ENCODE results near the gene MPIG6B.

MPIG6B gene

DNA sequence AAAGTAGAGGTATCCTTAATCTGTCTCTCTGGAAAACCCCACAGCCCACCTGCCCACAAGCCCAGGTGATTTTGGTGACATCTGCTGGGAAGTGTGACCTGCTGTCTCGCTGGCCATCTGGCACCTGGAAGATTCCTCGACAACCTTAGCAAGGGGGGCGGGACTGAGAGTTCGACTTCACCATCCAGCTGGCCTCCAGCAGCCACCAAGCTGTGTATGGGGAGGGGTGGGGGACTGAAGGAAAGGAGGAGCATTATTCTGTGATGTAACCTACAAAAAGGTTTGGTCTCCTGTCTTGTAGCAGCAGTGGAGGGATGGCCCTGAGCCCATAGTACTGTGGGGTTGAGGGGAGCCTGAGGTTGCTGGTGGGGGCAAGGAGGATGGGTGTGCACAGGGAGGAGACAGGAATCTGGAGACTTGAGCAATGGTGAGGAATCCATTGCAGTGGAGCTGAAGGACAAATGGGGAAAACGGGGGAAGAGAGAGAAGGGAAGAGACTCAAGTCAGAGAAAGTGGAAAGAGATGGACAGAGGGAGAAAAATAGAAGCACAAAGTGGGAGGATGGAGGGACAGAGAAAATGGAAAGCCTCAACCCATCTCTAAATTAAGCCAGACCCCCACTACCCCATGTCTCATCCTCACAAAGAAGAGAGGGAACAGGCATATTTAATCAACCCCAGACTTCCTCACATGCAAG is 12.5 kb upstream of the MPIG6B start:
- H3K36me3 ChIP-seq = no peaks in the 10 kb centered on the region
- no peak overlapping the region for H3K9ac ChIP-seq
- no peaks in the 10 kb centered on the region for H3K9me3 ChIP-seq
- H4K20me1 ChIP-seq = no peaks in the 10 kb centered on the region
- no peak for TF ChIP-seq Cebpa-rat (IDR thresholded peaks at IDR 0.05)
- H3K27me3 ChIP-seq = no peaks in the 10 kb centered on the region
- H3K4me1 ChIP-seq = peaks cover 85% of the 10 kb centered on the region
- H3K27ac ChIP-seq = no peak overlapping the region
- no peak overlapping the region for H3K4me3 ChIP-seq
- peak overlapping the region; percentile 52 for H3K4me2 ChIP-seq

DNA sequence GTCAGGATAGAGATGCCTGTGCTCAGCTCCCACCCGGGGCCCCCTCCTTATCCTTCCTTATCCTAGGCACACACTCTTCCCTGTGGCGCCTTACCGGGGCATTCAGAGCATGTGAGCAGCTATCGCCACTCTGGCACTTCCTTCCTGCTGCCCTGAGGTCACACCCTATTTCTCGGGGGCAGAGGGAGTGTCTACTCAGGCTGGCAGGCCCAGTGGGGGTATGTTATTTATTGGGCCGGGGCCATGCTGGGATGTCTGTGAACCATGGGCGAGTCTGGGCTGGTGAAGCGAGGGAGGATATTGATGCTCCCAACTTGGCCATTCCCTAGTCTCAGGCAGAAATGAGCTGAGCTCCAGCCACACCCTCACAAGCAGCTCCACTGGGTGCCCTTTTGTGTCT is 11.9 kb upstream of the MPIG6B start:
- Histone ChIP-seq H4K20me1 (no peaks in the 10 kb centered on the region), H3K27me3 (no peaks in the 10 kb centered on the region), H3K9ac (no peak overlapping the region), H3K4me1 (peaks cover 85% of the 10 kb centered on the region), H3K4me2 (peak overlapping the region; percentile 52), H3K4me3 (no peak overlapping the region), H3K9me3 (no peaks in the 10 kb centered on the region), H3K36me3 (no peaks in the 10 kb centered on the region), H3K27ac (no peak overlapping the region)
- TF ChIP-seq Cebpa-rat (IDR thresholded peaks at IDR 0.05) = no peak

DNA sequence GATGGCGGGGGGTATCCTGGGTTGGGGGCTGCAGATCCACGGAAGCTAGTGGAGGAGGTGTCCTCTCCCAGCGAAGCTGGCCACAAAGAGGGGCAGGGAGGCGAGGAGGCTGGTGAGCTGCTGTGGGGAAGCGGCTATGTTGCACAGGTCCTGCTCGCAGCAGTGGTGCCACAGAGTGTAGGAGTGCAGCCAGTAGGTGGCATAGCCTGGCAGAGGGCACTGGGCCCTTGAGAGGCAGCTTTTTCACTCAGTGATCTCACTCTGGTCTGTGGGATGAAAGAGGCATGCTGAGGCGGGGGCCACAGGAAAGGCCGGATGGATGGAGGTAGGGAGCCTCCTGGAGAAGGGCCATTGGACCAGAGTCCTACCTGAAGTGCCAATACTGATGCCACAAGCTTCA is 10.9 kb upstream of the MPIG6B start:
- Histone ChIP-seq H3K4me2 (peak overlapping the region; percentile 52), H3K27me3 (no peaks in the 10 kb centered on the region), H3K27ac (no peak overlapping the region; the same call in 1 of the 2 replicates), H3K9me3 (no peaks in the 10 kb centered on the region), H4K20me1 (no peaks in the 10 kb centered on the region), H3K9ac (no peak overlapping the region), H3K4me1 (peaks cover 75% of the 10 kb centered on the region), H3K4me3 (no peak overlapping the region), H3K36me3 (no peaks in the 10 kb centered on the region)
- no peak for TF ChIP-seq Cebpa-rat (IDR thresholded peaks at IDR 0.05)

DNA sequence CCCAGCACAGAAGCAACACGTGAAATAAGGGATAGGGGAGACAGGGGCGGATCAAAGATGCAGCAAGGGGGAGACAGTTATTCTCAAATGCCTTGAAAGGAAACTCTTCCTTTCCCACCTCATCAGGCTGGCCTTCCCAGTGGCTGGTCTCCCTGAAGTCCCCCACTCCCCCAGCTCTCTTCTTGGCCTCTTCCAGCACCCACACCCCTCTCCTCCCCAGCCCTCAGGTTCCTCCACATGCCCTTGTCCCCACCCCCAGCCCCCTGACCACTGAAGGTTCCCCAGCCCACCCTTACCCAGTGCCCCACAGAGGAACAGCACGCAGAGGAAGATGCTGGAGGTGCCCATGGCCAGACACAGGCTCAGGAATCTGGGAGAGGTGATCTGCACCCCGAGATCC is 9.7 kb upstream of the MPIG6B start:
- Histone ChIP-seq H3K27me3 (no peaks in the 10 kb centered on the region), H3K36me3 (no peaks in the 10 kb centered on the region), H3K9ac (no peak overlapping the region), H3K4me1 (peaks cover 64% of the 10 kb centered on the region), H3K4me3 (no peak overlapping the region), H3K27ac (peak overlapping the region; percentile 63; the same call in 1 of the 2 replicates), H3K4me2 (peak overlapping the region; percentile 55), H3K9me3 (no peaks in the 10 kb centered on the region), H4K20me1 (no peaks in the 10 kb centered on the region)
- TF ChIP-seq Cebpa-rat (IDR thresholded peaks at IDR 0.05) = no peak

DNA sequence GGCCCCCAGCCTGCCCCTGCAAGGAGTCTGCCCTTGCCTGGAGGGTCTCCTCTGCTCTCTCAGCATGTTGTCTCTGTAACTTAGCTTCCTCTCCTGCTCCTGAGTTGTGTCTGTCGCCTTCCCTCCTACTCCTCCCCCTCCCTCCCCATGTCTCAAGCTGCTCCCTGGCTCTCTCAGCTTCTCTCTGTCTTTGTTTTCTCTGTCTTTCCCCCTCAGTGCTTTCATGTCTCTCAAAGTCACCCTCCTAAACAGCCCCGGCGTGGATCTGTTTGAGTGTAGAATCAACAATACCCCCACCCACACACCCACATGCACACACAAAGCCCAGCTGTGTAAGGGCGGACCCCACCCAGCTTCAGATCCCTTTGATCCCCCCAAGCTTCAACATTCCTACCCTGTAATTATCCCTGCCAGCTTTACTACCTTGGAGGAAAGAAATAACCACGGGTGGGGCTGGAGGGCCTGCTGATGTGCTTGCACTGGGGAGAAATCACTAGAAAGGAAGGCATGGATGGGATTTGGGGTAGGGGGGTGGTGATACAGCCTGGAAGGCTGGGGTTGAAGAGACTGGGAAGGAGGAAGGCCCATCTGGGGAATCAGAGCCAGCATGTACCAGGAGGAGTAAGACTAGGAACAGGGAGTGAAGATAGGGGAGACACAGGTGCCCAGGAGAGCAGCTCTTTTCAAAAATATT is 9.0 kb upstream of the MPIG6B start:
- peak overlapping the region; percentile 63 for H3K27ac ChIP-seq
- H3K4me2 ChIP-seq = peak overlapping the region; percentile 55
- no peak overlapping the region for H3K4me3 ChIP-seq
- peak overlapping the region; percentile 55 for H3K9ac ChIP-seq
- no peaks in the 10 kb centered on the region for H4K20me1 ChIP-seq
- no peak for TF ChIP-seq Cebpa-rat (IDR thresholded peaks at IDR 0.05)
- no peaks in the 10 kb centered on the region for H3K27me3 ChIP-seq
- peaks cover 57% of the 10 kb centered on the region for H3K4me1 ChIP-seq
- H3K36me3 ChIP-seq = no peaks in the 10 kb centered on the region
- no peaks in the 10 kb centered on the region for H3K9me3 ChIP-seq

DNA sequence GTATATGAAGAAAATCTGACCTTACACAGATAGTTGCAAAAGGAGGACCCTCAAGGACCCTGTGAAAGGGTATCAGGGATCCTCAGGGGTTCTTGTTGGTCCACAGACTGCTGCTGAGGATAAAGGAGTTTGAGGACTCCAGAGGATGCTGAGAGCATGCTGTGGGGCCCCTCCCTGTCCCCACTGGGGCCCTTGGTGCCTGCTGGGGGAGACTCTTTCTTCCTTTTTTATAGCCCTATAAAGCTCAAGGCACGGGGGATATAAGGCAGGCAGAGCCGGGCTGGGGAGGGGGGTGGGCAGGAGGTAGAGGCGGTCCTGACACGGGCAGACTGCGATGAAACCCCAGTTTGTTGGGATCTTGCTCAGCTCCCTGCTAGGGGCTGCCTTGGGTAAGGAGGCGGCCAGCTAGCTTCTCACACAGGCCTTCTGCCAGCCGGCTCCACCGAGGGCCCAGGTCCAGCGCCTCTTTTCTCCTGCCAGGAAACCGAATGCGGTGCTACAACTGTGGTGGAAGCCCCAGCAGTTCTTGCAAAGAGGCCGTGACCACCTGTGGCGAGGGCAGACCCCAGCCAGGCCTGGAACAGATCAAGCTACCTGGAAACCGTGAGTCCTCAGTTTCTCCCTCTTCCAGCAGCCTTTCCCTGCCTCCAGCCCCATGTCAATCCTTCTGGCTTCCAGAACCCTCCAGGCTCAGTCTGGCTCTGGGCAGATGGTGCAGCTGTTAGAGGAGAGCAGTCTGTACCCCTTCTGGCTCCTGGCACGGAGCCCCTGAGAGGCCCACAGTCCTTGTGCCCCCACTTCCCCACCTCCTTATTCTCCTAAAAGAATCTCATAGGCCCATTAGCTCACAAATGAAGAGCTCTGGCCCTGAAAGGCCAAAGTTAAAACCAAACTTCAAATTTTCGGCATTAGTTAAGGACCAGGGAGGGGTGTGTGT is 7.9 kb upstream of the MPIG6B start, which contains the start of gene LY6G6D:
TSS of gene LY6G6D (plus strand) at position 327 of the 937 bp plus-strand sequence. CDS start at position 335, 8 bp downstream.
- H3K9ac ChIP-seq = peak within 1 kb of the TSS; percentile 55
- no peaks in the 10 kb centered on the region for H3K36me3 ChIP-seq
- no peak within 1 kb of the TSS for H3K4me3 ChIP-seq
- H3K27ac ChIP-seq = peak within 1 kb of the TSS; percentile 63
- no peaks in the 10 kb centered on the region for H4K20me1 ChIP-seq
- no peak for TF ChIP-seq Cebpa-rat (IDR thresholded peaks at IDR 0.05)
- H3K4me1 ChIP-seq = peaks cover 52% of the 10 kb centered on the region
- no peaks in the 10 kb centered on the region for H3K9me3 ChIP-seq
- H3K4me2 ChIP-seq = peak within 1 kb of the TSS; percentile 55
- H3K27me3 ChIP-seq = no peaks in the 10 kb centered on the region

DNA sequence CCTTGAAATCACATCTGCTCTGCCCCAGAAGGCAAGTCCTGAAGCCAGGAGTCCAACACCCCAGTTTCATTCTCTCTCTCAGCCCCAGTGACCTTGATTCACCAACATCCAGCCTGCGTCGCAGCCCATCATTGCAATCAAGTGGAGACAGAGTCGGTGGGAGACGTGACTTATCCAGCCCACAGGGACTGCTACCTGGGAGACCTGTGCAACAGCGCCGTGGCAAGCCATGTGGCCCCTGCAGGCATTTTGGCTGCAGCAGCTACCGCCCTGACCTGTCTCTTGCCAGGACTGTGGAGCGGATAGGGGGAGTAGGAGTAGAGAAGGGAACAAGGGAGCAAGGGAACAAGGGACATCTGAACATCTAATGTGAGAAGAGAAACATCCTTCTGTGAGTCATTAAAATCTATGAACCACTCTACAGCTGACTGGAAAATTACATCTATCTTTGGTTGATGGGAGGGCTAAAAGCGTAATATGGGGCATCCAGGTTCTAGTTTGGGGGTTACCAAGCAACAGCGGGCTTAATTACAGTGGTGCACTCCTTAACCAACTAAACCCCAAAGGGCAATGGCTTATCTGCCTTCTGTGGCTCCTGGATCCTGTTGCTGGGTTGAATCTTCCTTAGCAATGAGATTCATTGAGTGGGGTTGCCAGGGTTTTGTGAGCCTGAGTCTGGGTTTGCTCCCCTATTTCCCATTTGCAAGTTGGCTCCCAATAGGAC is 5.5 kb upstream of the MPIG6B start:
- H3K9me3 ChIP-seq = no peaks in the 10 kb centered on the region
- peaks cover 44% of the 10 kb centered on the region for H3K4me1 ChIP-seq
- H3K27ac ChIP-seq = no peak overlapping the region
- no peak for TF ChIP-seq Cebpa-rat (IDR thresholded peaks at IDR 0.05)
- no peak overlapping the region for H3K4me2 ChIP-seq
- H3K36me3 ChIP-seq = no peaks in the 10 kb centered on the region
- no peak overlapping the region for H3K4me3 ChIP-seq
- H4K20me1 ChIP-seq = no peaks in the 10 kb centered on the region
- no peak overlapping the region for H3K9ac ChIP-seq
- H3K27me3 ChIP-seq = no peaks in the 10 kb centered on the region

DNA sequence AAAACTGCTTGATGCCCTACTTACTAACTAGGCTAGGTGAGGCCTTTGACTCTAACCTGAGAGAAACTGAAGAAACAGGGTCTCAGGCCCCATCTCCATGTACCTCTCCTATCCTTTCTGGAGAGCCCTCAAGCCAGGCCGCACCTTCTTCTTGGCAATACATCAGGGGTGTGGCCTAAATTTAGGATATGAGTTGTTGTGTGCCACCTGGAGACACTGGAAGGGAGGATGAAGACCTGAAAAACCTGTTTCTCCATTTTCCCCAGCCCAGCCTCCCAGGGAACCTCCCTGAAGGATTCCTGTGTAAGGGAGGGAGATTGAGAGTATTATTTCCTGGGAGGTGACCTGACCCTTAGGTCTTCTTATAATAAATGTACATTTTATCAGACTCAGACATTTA is 4.9 kb upstream of the MPIG6B start:
- no peaks in the 10 kb centered on the region for H4K20me1 ChIP-seq
- H3K4me1 ChIP-seq = peaks cover 44% of the 10 kb centered on the region
- H3K36me3 ChIP-seq = no peaks in the 10 kb centered on the region
- no peak overlapping the region for H3K4me3 ChIP-seq
- H3K27ac ChIP-seq = no peak overlapping the region
- H3K9me3 ChIP-seq = no peaks in the 10 kb centered on the region
- no peak overlapping the region for H3K9ac ChIP-seq
- no peak overlapping the region for H3K4me2 ChIP-seq
- no peaks in the 10 kb centered on the region for H3K27me3 ChIP-seq
- no peak for TF ChIP-seq Cebpa-rat (IDR thresholded peaks at IDR 0.05)

DNA sequence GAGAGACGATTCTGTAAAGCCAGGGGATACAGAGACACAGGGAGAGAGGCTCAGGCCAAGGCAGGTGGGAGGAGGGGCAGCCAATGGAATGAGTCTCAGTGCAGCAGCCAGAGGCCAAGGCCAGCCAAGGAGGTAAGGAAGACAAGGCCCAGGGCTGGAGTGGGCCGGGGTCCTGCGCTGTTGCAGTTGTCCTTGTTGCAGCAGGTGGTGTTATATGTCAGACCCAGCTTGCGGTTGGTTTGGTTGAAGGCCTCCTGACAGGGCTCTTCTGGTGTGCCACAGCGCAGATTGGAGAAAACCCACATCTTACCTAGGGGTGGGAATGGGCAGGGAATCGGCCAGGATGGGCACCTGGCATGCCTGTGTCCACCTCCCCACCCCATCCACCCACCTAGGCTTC is 4.2 kb upstream of the MPIG6B start:
- TF ChIP-seq Cebpa-rat (IDR thresholded peaks at IDR 0.05) = no peak
- no peak overlapping the region for H3K4me2 ChIP-seq
- no peak overlapping the region for H3K4me3 ChIP-seq
- H3K9ac ChIP-seq = no peak overlapping the region
- H3K9me3 ChIP-seq = no peaks in the 10 kb centered on the region
- H4K20me1 ChIP-seq = peaks cover 7% of the 10 kb centered on the region
- H3K27me3 ChIP-seq = no peaks in the 10 kb centered on the region
- H3K27ac ChIP-seq = no peak overlapping the region
- peaks cover 2% of the 10 kb centered on the region; the same call in 1 of the 2 replicates for H3K36me3 ChIP-seq
- peaks cover 44% of the 10 kb centered on the region for H3K4me1 ChIP-seq
